GM12878 (cell line): Measurements from ENCODE around the gene MYBBP1A. TPM values are rescaled to one million over a fixed set of nuclear protein-coding genes. Genes with fewer than 3 reads are reported as not detected.

Experiments used
- ATAC-seq: fragments of 200-7000 bp; cut with Tn5 transposase; 3 replicates; pipeline ENCODE4 v1.9.1; 2020; ENCODE audit warnings: mild to moderate bottlenecking, moderate library complexity
- BruUV-seq: library from RNA; stranded (reverse); fragments of 400-500 nt; replicated peaks from 2 replicates; lab custom pipeline; 2021; lab: Mats Ljungman, UMichigan
- CTCF ChIA-PET: fragments of 300-600 bp; sonication (Branson Sonifier 250); formaldehyde crosslinking; extraction: SDS; loops from one replicate; lab custom pipeline; 2021; ENCODE audit warnings: inconsistent platforms; lab: Yijun Ruan, JAX
- POLR2A ChIA-PET: fragments of 350-600 bp; formaldehyde crosslinking; extraction: SDS; loops from one replicate; lab custom pipeline; 2021; ENCODE audit warnings: inconsistent platforms; lab: Charles Lee
- RAD21 ChIA-PET: fragments of 300-600 bp; sonication (Branson Sonifier 250); formaldehyde crosslinking; loops from one replicate; lab custom pipeline; 2023; ENCODE audit warnings: antibody characterized with exemption; ENCODE audit not compliant: unreplicated experiment; lab: Charles Lee
- SMC1A ChIA-PET: fragments of 300-600 bp; sonication (Branson Sonifier 250); formaldehyde crosslinking; loops from one replicate; lab custom pipeline; 2023; ENCODE audit not compliant: unreplicated experiment, uncharacterized antibody; lab: Charles Lee
- DNase-seq: peaks from one replicate; pipeline ENCODE4 v3.0.0-alpha.2; 2011; ENCODE audit warnings: low read depth, low spot score
- FAIRE-seq: peaks from 3 replicates; lab custom pipeline; 2011; peaks lifted over from hg19 to GRCh38; lab: Jason Lieb, UNC
- H2AFZ ChIP-seq: 2 replicates; pipeline ENCODE4 v1.6.0; 2011; ENCODE audit warnings: low read depth, low read length, control low read depth; ENCODE audit not compliant: control insufficient read depth
- H3K27ac ChIP-seq: 2 replicates; pipeline ENCODE4 v1.5.1; 2011; ENCODE audit warnings: control low read depth; ENCODE audit not compliant: control insufficient read depth, insufficient read depth
- H3K27me3 ChIP-seq, 2 experiments: replicated peaks in 1 of 2; 2 replicates each; pipeline versions ENCODE4 v1.6.0 to v1.6.1; 2011; ENCODE audit warnings: low read length in 1 of 2; ENCODE audit not compliant: control insufficient read depth in 2 of 2, insufficient read depth in 2 of 2
- H3K36me3 ChIP-seq, 2 experiments: 2 replicates each; pipeline ENCODE4 v1.5.1; 2011; ENCODE audit warnings: low read length in 1 of 2; ENCODE audit not compliant: control insufficient read depth in 2 of 2, insufficient read depth in 2 of 2
- H3K4me1 ChIP-seq: 2 replicates; pipeline ENCODE4 v1.6.1; 2011; ENCODE audit warnings: mild to moderate bottlenecking, low read length, moderate library complexity, mixed read lengths; ENCODE audit not compliant: control insufficient read depth, insufficient read depth
- H3K4me2 ChIP-seq: 2 replicates; pipeline ENCODE4 v1.6.0; 2011; ENCODE audit warnings: control low read depth; ENCODE audit not compliant: control insufficient read depth, insufficient read depth
- H3K4me3 ChIP-seq: fragments of 200-600 bp; sonication (generic); 2 replicates; pipeline ENCODE4 v1.5.1; 2016
- H3K79me2 ChIP-seq: 2 replicates; pipeline ENCODE4 v1.6.0; 2011; ENCODE audit warnings: low read length; ENCODE audit not compliant: control insufficient read depth, insufficient read depth
- H3K9ac ChIP-seq: 2 replicates; pipeline ENCODE4 v1.8.0; 2011; ENCODE audit warnings: low read length, control low read depth, mixed read lengths; ENCODE audit not compliant: control insufficient read depth, insufficient read depth
- H3K9me3 ChIP-seq: replicated peaks from 3 replicates; pipeline ENCODE4 v1.5.1; 2011; ENCODE audit warnings: mild to moderate bottlenecking, low read length; ENCODE audit not compliant: control insufficient read depth, insufficient read depth
- H4K20me1 ChIP-seq: 2 replicates; pipeline ENCODE4 v1.6.0; 2011; ENCODE audit not compliant: control insufficient read depth, insufficient read depth
- FOXM1 ChIP-seq: IDR thresholded peaks from 2 replicates; pipeline ENCODE4 v1.6.1; 2012; ENCODE audit warnings: low read depth, mild to moderate bottlenecking, inconsistent platforms, low read length, moderate library complexity
- JUNB ChIP-seq: IDR thresholded peaks from 2 replicates; pipeline ENCODE4 v1.6.1; 2016; ENCODE audit warnings: antibody characterized with exemption, mild to moderate bottlenecking
- PML ChIP-seq: IDR thresholded peaks from 2 replicates; pipeline ENCODE4 v1.6.1; 2012; ENCODE audit warnings: low read length, inconsistent platforms
- POU2F2 ChIP-seq: IDR thresholded peaks from 3 replicates; pipeline ENCODE4 v1.6.1; 2011; ENCODE audit warnings: low read depth, mild to moderate bottlenecking, low read length, borderline replicate concordance
- RAD51 ChIP-seq: fragments of 450-650 bp; IDR thresholded peaks from 2 replicates; pipeline ENCODE4 v1.6.1; 2016; ENCODE audit warnings: moderate library complexity, mild to moderate bottlenecking, inconsistent platforms
- RUNX3 ChIP-seq: IDR thresholded peaks from 2 replicates; pipeline ENCODE4 v1.6.1; 2012; ENCODE audit warnings: low read length, inconsistent platforms
- SMAD5 ChIP-seq: IDR thresholded peaks from 2 replicates; pipeline ENCODE4 v1.6.1; 2016; ENCODE audit warnings: antibody characterized with exemption, low read depth
- SREBF1 ChIP-seq: IDR thresholded peaks from 2 replicates; pipeline ENCODE4 v1.6.1; 2012; ENCODE audit warnings: mild to moderate bottlenecking, low read length
- TCF7 ChIP-seq: IDR thresholded peaks from 2 replicates; pipeline ENCODE4 v1.6.1; 2014; ENCODE audit warnings: antibody characterized with exemption, borderline replicate concordance
- WGBS: methylation state at CpG from one replicate; pipeline ENCODE4 v1.1.6; 2016; ENCODE audit warnings: low lambda C conversion rate; ENCODE audit not compliant: insufficient replicate concordance, insufficient coverage; ENCODE audit errors: missing lambda C conversion rate; 5-methylcytosine and 5-hydroxymethylcytosine counted together
- in situ Hi-C: fragments of 300-500 bp; cut with MboI; formaldehyde crosslinking; loops from 9 replicates; pipeline ENCODE4 v1.14.3; 2018; ENCODE audit warnings: mixed read lengths
- intact Hi-C: fragments of 100-400 bp; cut with micrococcal nuclease; formaldehyde crosslinking; loops from one replicate; pipeline ENCODE4 v1.14.2; 2022; ENCODE audit not compliant: unreplicated experiment
- polyA plus RNA-seq, 11 experiments: library from polyadenylated mRNA; depleted of rRNA in 4 of 11; unstranded in 6 of 11; stranded (reverse) in 5 of 11; fragments of >200 nt; fragmentation: Nextera tagmentation in 4 of 11; fragmentation: Illumina TruSeq in 1 of 11; extraction: Ambion mirVana in 4 of 11; extraction: Trizol in 1 of 11; gene quantifications; 1 replicate in 1 of 11; 2 replicates in 10 of 11; pipeline versions ENCODE4 v1.2.1 to v1.2.3, GENCODE V29; 2011 to 2016; ENCODE audit warnings: inconsistent platforms in 2 of 11, missing spikeins in 2 of 11, low read depth in 1 of 11
- total RNA-seq, 4 experiments: library from RNA; depleted of rRNA in 3 of 4; stranded (reverse); fragments of >200 nt in 3 of 4; fragmentation: Illumina TruSeq in 1 of 4; extraction: Trizol in 1 of 4; gene quantifications; 2 replicates each; pipeline versions ENCODE4 v1.2.1 to v1.2.3, GENCODE V29; 2013 to 2021
- TF ChIP-seq, protein P1 (sequence below): fragments of 450-650 bp; IDR thresholded peaks from 2 replicates; pipeline ENCODE4 v1.6.1; 2017; ENCODE audit warnings: low read depth, mild to moderate bottlenecking, moderate library complexity
- TF ChIP-seq, protein P2 (sequence below): fragments of 450-650 bp; formaldehyde crosslinking; IDR thresholded peaks from 2 replicates; pipeline ENCODE4 v1.4.0; 2020; ENCODE audit warnings: mild to moderate bottlenecking, moderate library complexity

The MYBBP1A gene
- total and polyA plus RNA-seq, 10 of the 15 experiments (the other 5 are each of a cell fraction or from before 2014, with no cell fraction given): 2.5 to 121 (median 71.6) TPM

DNA sequence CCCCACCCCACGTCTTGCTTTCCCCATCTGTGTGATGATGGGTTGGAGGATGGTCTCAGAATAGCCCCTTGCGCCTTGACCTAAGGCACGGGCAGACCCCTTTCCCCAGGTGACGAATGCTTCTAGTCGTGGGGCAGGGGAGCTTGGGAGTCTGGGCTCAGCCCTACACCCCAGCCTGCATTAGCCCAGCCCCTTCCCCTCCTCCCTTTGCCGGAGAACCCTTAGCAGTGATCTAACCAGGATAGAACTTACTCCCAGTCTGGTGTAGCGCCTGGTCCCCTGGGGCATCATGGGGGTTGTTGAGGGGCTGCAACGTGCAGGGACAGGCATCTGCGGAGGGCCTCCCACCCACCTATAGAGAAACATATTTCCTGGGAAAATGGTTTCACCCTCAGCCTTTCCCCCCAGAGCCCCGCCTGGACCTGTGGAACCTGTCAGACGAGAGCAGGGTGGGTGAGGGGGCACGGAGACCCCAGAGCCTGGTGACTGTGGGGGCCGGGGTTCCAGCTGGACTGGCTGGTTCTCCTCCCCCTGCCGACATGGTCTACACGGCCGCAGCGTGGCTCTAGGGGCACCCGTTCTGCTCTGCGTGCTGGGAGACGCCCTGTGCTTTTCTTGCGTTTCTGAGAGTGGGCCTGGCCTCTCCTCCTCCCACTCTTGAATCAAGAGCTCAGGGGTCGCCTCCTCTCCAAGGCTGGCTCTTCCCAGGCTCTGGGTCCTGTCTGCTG, 33.9 kb upstream of the MYBBP1A start (continued):
- TF ChIP-seq RUNX3 (no peak), FOXM1 (no peak), SREBF1 (no peak), SMAD5 (no peak)

DNA sequence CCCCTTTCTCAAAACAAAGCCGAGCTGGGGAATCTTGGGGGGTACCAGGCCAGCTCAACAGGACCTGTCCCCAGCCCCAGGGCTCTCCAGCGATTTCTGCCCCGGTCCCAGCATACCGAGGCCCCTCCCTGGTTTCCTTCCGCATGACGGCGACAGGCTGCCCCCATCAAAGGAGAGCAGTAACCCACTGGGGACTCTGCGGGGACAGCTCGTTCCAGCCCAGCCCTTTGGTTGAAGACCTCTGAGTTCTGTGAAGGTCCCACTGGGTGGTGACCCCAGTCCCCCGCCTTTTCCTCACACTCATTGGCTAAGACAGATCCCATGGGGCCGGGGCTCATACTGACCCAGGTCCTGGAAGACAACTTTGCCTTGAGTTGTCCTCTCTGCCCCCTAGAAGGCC, 33.2 kb upstream of the MYBBP1A start:
- Histone ChIP-seq H4K20me1 (no peaks in the 10 kb centered on the region; the same call in none of the 2 replicates), H3K9ac (no peak overlapping the region), H3K4me2 (no peak overlapping the region), H3K4me1 (no peaks in the 10 kb centered on the region), H3K27ac (no peak overlapping the region), H3K79me2 (no peaks in the 10 kb centered on the region), H2AFZ (no peak overlapping the region), H3K27me3 (peaks cover 10% of the 10 kb centered on the region in 2 experiments), H3K4me3 (no peak overlapping the region), H3K36me3 (no peaks in the 10 kb centered on the region), H3K9me3 (no peaks in the 10 kb centered on the region; the same call in 2 of the 3 replicates)
- ATAC-seq (no peak), FAIRE-seq (no peak), DNase-seq (no peak)
- ChIA-PET SMC1A (no interaction called here), RAD21 (no interaction called here), CTCF (no interaction called here), POLR2A (no interaction called here)
- no TSS peak for BruUV-seq
- WGBS: 36% methylated on average over 11 of the region's 11 CpGs
- TF ChIP-seq RAD51 (no peak), POU2F2 (no peak), PML (no peak), TCF7 (no peak), JUNB (no peak)
- TF ChIP-seq, protein P1, sequence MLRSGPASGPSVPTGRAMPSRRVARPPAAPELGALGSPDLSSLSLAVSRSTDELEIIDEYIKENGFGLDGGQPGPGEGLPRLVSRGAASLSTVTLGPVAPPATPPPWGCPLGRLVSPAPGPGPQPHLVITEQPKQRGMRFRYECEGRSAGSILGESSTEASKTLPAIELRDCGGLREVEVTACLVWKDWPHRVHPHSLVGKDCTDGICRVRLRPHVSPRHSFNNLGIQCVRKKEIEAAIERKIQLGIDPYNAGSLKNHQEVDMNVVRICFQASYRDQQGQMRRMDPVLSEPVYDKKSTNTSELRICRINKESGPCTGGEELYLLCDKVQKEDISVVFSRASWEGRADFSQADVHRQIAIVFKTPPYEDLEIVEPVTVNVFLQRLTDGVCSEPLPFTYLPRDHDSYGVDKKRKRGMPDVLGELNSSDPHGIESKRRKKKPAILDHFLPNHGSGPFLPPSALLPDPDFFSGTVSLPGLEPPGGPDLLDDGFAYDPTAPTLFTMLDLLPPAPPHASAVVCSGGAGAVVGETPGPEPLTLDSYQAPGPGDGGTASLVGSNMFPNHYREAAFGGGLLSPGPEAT: no peak
- TF ChIP-seq, protein P2, sequence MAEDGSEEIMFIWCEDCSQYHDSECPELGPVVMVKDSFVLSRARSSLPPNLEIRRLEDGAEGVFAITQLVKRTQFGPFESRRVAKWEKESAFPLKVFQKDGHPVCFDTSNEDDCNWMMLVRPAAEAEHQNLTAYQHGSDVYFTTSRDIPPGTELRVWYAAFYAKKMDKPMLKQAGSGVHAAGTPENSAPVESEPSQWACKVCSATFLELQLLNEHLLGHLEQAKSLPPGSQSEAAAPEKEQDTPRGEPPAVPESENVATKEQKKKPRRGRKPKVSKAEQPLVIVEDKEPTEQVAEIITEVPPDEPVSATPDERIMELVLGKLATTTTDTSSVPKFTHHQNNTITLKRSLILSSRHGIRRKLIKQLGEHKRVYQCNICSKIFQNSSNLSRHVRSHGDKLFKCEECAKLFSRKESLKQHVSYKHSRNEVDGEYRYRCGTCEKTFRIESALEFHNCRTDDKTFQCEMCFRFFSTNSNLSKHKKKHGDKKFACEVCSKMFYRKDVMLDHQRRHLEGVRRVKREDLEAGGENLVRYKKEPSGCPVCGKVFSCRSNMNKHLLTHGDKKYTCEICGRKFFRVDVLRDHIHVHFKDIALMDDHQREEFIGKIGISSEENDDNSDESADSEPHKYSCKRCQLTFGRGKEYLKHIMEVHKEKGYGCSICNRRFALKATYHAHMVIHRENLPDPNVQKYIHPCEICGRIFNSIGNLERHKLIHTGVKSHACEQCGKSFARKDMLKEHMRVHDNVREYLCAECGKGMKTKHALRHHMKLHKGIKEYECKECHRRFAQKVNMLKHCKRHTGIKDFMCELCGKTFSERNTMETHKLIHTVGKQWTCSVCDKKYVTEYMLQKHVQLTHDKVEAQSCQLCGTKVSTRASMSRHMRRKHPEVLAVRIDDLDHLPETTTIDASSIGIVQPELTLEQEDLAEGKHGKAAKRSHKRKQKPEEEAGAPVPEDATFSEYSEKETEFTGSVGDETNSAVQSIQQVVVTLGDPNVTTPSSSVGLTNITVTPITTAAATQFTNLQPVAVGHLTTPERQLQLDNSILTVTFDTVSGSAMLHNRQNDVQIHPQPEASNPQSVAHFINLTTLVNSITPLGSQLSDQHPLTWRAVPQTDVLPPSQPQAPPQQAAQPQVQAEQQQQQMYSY (CRISPR knock-in tag): no peak
- in situ Hi-C loops: no loop called here
- intact Hi-C loops: no loop called here
